ENCODE measurements around the gene RALGDS.

The RALGDS gene

DNA sequence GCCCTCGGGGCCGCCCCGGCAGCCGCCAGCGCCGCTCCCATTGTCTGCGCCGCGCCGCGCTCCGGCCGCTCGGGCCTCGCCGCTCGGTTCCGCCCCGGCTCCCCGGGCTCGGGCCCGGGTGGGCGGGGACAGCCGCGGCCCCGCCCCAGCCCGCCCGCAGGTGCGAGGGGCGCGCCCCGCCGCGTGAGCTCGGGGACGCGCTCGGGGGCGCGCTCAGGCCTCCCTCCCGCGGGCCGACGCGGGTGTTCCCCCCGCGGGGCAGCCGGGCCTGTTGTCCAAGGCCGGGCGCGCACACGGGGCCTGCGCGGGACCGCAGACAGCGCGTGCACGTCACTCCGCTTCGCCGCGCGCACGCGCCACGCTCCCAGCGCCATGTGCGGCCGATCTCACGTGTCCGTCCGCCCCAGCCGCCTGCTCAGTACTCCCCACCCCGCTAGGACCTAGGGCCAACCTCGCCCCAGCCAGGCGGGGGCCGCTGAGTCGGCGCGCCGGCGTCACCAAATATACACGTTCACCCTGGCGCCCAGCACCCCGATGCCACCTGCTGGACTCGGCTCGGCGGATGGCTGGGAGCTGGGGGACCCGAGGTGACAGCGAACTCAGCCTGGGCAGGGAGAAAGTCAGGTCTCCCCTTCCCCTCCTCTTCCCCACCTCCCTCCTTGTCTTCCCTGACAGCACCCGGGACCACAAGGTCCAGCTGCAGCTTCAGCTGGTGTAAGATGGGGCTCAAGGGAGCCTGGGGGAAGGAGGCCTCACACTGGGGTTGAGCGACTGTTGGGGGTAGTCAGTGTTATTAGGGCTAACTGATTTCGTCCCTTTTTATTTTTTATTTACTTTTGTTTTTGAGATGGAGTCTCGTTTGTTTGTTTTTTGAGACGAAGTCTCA lies 28.3 kb upstream of the RALGDS start:
- no peak for DNase-seq

DNA sequence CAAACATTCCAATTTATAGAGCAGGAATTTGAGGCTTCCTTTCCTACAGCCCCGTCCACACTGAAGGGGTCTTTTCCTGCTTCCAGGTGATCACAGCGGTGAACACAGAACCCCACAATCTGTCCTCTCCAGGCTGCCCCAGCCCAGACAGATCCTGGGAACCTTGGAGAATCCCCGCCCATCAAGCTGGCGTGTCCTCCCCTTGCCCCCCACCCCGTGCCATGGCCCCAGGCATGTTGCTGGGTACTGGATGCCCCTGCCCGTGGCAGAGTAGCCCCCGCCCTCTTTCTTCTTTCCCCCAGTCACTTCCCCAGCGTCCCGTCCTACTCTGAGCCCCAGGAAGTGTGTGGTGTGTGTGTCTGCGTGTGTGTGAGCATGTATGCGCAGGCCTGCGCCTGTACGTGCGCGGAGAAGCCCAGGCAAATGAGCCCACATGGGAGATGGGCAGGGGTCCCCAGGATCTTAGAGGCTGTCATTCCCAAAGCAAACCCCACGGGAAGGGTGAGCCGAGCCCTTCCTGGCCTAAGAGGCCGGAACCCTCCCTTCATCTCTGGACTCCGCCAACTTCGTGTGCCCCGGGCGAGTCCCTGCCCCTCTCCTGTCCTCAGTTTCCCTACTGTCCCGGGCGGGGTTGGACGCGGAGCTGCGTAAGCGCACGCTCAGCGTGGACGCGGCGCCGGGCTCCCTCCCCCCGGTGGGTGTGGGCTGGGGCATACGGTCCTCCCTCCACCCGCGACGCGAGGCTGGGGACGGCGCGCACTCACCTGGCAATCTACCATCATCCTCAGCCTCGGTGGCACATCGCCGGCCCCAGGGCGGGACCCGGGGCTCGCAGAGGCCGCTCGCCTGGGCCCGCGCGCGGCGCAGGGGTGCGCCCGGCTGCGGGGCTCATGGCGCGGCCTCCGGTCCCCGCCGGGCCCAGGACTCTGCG lies 27.4 kb upstream of the RALGDS start:
- DNase-seq: no peak

DNA sequence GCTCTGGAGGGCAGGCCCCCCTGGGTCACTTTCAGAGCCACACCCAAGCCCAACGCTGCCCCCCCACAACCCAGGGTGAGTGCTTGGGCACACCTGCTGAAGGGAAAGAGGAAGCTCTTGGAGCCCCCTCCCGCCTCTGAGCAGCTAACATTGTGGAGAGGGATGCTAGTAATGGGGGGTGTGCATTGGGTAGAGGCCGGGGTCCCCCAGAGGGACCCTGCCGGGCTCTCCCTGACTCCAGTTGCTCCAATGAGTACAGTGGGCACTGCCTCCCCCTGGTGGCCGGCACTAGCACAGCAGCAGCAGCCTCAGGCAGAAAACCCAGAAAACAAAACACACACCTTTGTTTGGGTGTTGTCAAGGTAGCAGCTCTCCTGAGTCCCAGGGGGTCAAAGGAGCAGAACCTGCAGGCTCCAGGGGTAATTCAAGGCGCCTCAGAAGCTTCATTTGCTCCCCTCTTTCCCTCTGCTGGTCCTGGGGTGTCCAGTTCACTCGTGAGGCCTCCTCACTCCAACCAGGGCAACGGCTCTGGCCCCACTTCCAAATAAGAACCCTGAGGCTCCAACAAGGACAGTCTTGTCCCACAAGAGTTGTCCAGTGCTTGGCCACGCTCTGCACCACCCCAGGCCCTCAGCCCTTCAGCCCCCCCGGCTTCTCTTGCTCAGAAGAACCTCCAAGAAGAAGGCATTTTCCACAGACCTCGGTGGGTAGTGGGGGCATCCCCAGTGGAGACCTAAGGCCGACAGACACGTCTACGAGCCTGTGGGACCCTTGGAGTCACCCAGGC lies 26.6 kb upstream of the RALGDS start:
- peak; percentile 12 for DNase-seq

DNA sequence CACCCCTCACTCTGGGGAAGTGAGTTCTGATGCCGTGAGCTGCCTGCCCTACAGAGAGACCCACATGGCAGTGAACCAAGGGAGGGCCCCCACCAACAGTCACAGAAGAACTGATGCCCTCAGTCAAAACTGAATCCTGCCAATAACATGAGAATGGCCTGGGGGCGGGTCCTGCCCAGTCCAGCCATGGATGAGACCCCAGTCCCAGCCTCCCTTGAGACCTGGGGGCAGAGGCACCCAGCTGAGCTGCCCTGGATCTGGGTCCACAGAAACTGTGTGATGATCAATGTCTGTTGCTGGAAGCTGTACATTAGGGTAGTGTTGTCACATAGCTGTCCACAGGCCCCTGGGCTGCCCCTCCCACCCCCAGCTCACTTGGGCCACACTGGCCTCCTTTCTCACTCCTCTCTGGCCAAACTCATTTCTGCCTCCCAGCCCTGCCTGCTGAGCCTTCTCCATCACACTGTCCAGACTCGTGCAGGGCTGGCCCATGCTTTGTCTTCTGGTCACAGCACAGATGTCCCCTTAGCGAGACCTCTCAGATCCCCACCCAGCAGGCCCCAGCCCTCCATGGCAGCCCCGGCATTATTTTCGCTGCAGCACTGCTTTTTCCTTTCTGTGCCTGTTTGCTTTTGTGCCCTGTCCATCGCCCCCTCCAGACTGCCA lies 25.8 kb upstream of the RALGDS start:
- no peak for DNase-seq

DNA sequence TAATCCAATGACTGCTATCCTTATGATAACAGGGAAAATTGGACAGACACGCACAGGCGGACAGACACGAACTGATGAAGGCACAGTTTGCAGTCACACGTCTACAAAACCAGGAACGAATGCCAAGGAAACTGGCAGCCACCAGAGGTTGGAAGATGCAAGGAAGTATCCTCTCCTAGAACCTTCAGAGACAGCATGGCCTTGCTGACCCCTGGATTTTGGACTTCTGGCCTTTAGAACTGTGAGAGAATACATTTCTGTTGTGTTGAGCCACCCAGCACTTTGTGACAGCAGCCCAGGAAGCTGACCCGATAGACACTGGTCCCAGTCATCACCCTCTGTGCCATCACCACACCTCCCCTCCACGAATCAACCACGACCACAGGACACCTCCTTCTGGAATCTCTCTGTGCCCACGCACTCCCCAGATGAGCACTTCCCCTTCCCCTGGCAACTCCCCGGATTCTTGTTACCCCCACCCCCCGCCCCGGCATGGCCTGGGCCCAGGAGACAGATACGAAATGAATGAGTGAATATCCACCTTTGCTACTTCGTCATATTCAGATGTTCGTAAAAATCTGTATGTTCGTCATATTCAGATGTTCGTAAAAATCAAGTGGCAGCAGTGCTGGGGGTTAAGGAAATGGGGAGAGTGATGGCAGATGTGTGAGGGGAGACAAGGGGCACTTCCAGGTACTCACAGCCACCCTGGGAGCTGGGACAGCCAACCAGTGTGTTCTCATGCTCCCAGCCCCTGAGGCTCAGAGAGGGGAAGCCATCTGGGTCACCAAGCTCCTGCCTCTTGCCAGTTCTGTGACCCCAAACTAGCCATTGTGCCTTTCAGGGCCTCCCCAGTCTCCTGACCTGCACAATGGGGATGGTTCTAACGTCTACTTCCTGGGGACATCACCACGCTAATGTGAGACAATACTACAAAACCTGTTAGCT lies 24.1 kb upstream of the RALGDS start:
- no peak for DNase-seq

DNA sequence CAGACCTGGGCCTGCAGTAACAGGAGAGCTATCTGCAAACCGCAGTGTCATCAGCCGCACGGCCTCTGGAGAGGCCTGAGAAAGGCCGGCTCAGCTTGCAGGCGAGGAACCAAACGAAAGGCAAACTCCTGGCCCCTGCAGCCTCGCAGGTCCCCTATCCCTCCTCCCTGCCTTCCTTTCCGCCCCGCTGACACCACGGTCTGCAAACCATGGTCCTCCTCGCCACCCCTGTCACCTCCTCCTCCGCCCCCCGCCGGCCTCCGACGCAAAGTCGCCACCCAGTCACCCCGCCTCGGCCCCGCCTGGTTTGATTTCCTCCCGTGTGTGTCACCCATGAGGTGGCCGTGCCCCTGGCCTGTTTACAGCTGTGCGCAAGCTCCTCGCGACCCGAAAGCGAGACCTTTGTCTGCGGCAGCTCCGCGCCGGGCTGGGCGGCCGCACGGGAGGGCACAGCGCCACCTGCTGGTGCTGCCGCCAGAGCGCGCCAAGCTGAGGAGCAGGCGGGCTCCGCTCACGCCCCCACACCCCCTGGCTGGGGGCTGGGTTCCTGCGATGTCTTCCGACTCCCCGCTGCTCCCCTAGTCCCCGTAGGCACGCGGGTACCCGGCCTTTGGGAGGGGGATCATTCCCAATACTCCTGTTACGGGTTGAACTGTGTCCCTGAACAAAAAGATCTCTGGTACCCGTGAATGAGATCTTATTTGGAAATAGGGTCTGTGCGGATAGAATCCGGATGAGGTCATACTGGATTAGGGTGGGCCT lies 23.3 kb upstream of the RALGDS start:
- no peak for DNase-seq

DNA sequence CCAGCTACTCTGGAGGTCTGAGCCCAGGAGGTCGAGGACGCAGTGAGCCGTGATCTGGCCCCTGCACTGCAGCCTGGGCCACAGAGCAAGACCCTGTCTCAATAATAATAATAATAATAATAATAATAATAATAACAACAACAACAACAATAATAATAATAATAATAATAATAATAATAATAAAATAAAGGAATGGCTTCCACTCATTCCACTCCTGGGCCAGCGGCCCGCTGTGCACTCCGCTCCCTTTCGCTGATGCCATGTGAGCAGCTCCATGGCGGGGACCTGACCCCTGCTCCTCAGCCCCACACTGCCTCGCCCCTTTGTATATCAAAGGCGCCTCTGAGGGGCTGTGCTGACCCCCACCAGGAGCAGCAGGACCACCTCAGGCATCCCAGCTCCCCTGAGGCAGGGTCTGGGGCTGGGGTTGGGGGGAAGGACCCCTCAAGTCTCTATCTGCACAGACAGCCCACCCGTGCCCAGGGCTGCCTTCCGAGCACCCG lies 22.6 kb upstream of the RALGDS start:
- DNase-seq: no peak

DNA sequence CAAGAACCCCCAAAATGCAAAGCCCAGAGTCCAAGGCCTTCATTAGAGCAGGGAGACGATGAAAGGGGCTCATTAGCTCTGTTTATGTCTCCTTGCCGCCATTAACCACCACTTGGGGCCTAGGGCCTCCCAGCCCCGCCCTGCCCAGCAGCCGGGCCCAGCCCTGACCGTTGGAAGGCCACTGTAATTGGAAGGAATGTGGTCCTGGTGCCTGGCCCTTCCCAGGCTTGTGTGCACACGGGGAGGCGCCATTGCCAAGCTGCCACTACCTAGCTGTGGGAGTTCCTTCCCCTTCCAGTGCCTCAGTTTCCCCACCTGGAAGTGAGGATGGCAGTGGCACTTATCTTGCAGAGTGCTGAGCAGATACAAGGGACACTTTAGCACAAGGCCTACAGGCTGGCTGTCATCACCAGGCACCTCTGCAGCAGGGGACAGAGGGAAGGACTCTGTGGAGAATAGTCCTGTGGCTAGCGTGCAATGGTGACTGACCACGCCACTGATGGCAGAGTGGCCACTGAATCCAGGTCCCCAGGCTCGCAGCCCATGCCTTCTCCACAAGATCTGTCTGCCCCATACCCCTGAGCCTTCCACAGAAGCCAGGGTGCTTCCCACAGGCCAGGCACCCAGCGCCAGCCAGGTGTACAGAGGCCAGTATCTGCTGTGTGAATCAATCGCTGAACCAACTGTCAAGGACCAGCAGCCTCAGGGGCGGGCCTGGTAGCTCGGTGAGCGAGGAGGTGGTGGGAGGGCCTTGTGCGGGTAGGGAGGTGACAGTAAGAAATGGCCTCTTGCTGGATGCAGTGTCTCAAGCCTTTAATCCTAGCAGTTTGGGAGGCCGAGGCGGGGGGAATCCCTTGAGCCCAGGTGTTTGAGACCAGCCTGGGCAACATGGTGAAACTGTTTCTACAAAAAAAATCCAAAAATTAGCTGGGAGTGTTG lies 21.9 kb upstream of the RALGDS start:
- no peak for DNase-seq

DNA sequence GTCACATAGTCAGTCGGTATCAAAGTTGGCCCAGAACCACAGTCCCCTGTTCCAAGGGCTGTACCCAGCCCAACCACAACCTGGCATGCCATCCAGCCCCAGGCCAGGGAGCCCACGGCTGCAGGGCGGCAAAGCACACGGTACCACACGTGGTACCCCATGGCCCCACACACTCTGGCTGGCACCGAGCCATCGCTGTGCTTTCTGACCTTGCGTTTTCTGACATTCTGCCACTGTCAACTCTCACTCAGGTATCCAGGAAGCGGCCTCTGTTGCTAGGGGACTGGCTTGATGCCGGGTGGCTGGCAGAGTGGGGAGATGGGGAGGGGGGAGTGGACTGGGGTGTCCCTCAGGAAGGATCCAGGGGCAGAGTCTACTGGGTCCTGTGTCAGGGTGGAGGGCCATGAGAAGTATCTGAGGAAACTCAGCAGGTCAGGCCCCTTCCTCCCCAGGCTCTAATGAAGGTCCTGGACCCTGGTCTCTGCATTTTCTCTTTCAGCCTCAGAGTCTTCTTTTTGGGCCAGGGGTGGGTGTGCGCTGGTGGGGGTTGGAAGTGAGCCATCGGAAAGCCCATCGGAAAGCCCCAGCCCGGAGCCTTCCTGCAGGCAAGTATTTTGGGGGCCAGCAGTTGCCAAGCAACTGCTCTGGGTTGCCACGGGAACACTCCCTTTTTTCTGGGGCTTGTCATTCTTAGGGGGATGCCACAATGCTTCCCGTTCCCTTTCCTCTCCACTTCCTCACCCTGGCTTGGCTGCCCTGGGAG lies 21.0 kb upstream of the RALGDS start:
- no peak for DNase-seq

DNA sequence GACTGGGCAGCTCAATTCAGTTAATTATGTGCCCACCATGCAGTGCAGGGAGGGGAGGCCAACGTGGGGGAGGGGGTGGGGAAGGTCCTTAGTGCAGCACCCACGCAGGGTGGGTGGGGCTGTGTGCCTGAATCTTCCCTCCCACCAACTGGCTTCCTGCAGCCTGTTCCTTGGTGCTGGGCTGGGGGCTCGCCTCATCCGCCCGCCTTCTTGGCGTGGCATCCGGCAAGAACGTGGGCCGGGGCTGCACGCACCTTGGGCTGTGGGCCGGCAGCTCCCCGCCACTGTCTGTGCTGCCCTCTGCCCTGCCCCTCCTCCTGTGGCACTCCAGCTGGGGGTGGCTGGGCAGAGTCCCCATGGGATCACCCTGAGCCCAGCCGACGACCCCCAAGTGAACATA lies 19.6 kb upstream of the RALGDS start:
- DNase-seq: no peak

DNA sequence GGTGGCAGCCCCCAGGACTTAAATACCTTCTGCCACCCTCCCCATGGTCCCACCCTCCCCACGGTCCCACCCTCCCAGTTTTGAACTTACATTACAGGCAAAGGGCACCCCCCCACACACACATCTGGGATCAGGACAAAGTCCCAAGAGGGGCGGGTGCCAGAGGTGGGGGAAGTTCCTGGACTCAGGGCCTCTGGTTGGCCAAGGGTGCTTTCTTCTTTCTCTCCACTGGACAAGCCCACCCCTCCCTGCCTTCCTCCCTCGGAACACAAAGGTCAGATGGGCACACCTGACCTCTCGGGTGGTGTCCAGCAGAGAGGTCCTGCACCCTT lies 19.1 kb upstream of the RALGDS start:
- no peak for DNase-seq

DNA sequence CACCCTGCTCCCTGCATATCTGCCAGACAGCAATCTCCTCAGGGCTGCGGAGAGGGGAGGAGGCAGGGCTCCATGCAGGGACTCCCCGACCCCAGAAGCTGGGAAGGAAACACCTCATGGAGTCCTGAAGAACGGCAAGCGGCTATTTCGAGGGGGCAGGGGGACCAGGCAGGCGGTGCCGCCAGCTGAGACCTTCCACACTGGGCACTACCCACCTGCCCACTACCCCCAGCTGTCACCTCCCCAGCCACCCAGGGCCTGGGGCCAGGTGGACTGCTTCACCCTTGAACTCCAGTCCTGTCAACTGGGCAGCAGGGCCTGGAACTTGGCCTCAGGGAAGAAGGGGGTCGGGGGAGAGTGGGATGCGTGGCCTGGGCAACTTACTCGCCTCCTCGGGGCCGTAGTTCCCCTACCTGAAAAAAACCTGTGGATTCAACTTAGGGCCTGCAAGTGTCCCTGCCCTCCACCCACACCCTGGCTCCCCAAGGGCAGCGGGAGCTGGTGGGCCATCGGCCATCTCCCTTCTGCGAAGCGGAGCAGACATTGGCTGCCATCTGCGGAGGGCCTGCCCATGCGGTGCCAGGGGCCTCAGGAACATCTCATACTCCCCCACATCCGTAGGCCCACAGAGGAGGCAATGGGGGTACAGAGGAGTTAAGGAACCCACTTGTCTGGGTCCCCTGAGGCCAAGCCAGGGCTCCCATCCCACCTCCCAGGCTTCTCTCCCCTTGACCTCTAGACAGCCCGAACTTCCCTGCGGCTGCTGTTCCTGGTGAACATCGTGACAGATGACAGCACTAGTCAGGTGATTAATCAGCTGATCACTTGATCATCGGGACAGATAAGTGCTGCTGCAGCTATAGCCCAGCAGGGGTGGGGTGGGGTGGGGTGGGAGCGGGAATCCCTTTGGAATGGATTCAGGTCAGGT lies 18.5 kb upstream of the RALGDS start:
- no peak for DNase-seq

DNA sequence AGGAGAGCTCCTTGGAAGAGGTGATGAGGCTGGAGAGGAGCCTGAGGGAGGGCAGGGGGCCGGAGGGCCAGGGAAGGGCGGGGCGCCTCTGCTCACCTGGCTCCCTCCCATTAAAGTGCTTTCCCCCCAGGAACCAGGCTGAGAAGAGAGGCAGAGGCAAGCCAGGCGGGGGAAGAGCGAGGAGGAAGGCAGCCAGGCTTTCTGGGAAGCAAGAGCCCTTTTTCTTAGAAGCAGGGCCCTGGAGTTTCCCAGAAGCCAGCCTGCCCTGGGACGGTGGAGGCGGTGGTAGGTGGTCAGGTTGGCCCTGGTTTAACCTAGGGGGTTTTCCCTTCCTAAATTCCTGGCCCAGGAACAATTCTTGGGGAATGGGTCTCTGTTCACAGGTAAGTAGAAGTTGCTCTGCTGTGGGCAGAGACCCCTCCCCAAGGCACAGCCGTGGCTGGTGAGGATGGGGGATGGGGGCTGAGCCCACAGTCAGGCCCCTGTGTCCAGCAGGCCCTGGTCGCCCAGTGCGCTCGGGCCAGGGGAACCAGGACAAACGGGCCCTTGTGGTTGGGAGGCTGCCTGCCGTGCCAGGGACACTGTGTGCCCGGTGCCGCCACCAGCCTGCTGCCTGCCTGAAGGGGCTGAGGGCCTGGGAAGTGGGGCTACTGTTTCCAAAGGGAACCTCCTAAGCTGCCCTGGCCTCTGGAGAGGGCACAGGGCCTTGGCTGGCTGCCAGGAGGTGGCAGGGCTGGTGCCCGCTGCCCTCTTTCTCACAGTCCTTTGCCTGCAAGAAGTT lies 16.6 kb upstream of the RALGDS start:
- no peak for DNase-seq

DNA sequence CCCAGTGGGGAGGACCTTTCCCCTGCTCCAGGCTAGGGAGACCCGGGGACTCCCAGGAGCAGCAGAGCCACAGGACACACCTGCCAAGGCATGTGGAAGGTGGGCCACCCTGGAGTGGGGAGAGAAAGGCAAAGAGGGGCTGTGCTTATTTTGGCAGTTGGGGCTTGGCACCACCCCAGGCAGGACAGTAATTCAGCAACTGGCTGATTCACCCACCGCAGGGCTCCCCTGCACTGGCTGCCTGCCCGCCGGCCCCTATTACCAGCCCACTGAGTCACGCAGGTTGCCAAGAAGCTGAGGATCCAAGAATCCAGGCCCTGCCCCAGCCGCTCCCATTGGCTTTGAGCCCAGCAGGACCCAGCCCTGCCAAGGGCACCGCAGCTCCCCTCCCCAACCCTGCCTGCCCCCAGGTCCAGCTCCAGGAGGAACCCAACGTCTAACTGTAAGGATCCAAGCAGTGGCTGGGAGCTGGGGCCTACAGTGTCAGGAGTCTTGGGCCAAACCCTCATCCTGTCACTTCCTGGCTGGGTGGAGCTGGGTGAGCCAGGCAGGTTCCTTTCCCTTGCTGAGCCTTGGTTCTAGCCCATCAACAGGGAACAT lies 14.2 kb upstream of the RALGDS start:
- DNase-seq: no peak

DNA sequence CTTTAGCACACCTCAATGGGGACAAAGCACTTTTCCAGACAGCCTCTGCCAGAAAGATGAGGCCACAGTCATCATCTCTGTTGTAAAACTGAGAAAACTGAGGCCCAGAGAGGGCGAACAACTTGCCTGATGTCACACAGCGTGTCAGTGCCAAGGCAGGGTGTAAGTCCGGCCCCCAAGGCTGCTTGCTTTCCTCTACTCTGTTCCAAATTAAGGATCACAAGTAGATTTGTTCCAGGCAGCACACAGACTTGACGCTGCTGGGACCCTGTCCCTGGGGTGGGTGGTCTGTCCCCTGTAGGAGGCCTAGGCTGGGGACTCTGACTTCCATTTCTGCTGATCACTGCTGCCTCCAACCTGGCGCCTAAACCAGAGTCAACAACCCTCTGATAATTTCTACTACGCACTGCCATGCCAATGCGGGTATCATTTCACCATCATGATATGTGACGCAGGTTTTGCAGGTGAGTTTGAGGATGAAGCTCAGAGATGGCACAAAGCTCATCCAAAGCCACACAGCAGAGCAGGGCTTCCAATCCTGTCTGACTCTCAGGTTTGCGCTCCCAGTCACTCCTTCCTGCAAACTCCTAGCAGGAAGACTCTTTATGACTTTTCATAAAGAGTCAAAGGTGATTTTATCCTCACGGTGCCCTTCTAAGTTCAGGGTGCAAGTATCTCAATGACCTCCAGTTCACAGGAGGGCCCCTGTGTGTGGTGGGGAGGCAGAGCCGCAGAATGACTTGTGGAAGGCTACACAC lies 13.5 kb upstream of the RALGDS start:
- no peak for DNase-seq

Data from NCI-H1436 treated with DMSO at 0.1 percent for 48 hours (cell line).